ENCODE data around the gene MFSD6. TPM values are rescaled to one million over a fixed set of nuclear protein-coding genes. Genes with fewer than 3 reads are reported as not detected.
"Not testable (repeated sequence)": the region's sequence is repeated elsewhere in the genome, so short reads cannot be mapped to it uniquely, and the experiment has no call there.

MFSD6 gene
- total RNA-seq, 2 donors from 2014 or later = 61.0 to 75.1 TPM

- peaks cover 19 to 35% of the 10 kb centered on the region in 2 donors for H3K4me1 ChIP-seq (ENCODE audit: control insufficient read depth in 1 of 2, low read depth in 2 of 2)
These were observed 59.5 kb downstream of the MFSD6 start for GRCh38 chr2:190467575-190468083.

GRCh38 chr2:190468354-190468753 lies 60.2 kb downstream of the MFSD6 start:
- Histone ChIP-seq H3K4me1 (ENCODE audit: control insufficient read depth in 1 of 2, low read depth in 2 of 2) (peaks cover 19 to 35% of the 10 kb centered on the region in 2 donors), H3K27ac (peak overlapping the region; percentile 45 to 52)
- ATAC-seq (ENCODE audit: insufficient number of reproducible peaks, low FRiP score, low read depth); H3K9me3 ChIP-seq; H3K36me3 ChIP-seq; H3K27me3 ChIP-seq (replicated peaks; ENCODE audit: insufficient read depth); DNase-seq (ENCODE audit: low spot score); H3K4me3 ChIP-seq: not testable (repeated sequence)

More at GRCh38 chr2:190467575-190468083, 59.5 kb downstream of the MFSD6 start:
- ATAC-seq (ENCODE audit: insufficient number of reproducible peaks, low FRiP score, low read depth) = no peak
- Histone ChIP-seq H3K27me3 (replicated peaks; ENCODE audit: insufficient read depth) (no peaks in the 10 kb centered on the region), H3K27ac (peak overlapping the region; percentile 12 to 52), H3K9me3 (no peaks in the 10 kb centered on the region), H3K4me3 (peak overlapping the region; percentile 50), H3K36me3 (no peaks in the 10 kb centered on the region)
- TF ChIP-seq CTCF (IDR thresholded peaks at IDR 0.05) = no peak
- DNase-seq (ENCODE audit: low spot score) = no peak

- DNase-seq (ENCODE audit: low spot score) (peak; percentile 22), ATAC-seq (ENCODE audit: insufficient number of reproducible peaks, low FRiP score, low read depth) (no peak)
- Histone ChIP-seq H3K27me3 (replicated peaks; ENCODE audit: insufficient read depth) (no peaks in the 10 kb centered on the region), H3K4me1 (ENCODE audit: control insufficient read depth in 1 of 2, low read depth in 2 of 2) (peaks cover 19 to 35% of the 10 kb centered on the region in 2 donors), H3K36me3 (no peaks in the 10 kb centered on the region), H3K4me3 (no peak overlapping the region), H3K9me3 (no peaks in the 10 kb centered on the region), H3K27ac (peak overlapping the region; percentile 45 to 52)
- no peak for TF ChIP-seq CTCF (IDR thresholded peaks at IDR 0.05)
These were observed 60.8 kb downstream of the MFSD6 start for GRCh38 chr2:190468814-190469569.

GRCh38 chr2:190469771-190470170 lies 61.6 kb downstream of the MFSD6 start:
- no peak for DNase-seq (ENCODE audit: low spot score)
- Histone ChIP-seq H3K27me3 (replicated peaks; ENCODE audit: insufficient read depth) (no peaks in the 10 kb centered on the region), H3K4me1 (ENCODE audit: control insufficient read depth in 1 of 2, low read depth in 2 of 2) (peaks cover 19 to 35% of the 10 kb centered on the region in 2 donors), H3K9me3 (no peaks in the 10 kb centered on the region), H3K4me3 (no peak overlapping the region), H3K27ac (peak overlapping the region; percentile 12 to 52), H3K36me3 (no peaks in the 10 kb centered on the region)
- TF ChIP-seq CTCF (IDR thresholded peaks at IDR 0.05) = no peak
- peak; percentile 43 for ATAC-seq (ENCODE audit: insufficient number of reproducible peaks, low FRiP score, low read depth)

GRCh38 chr2:190470256-190470826 lies 62.2 kb downstream of the MFSD6 start:
- DNase-seq (ENCODE audit: low spot score) (no peak), ATAC-seq (ENCODE audit: insufficient number of reproducible peaks, low FRiP score, low read depth) (no peak)
- Histone ChIP-seq H3K36me3 (no peaks in the 10 kb centered on the region), H3K9me3 (no peaks in the 10 kb centered on the region), H3K27ac (peak overlapping the region in 1 of 2 donors; percentile 12), H3K27me3 (replicated peaks; ENCODE audit: insufficient read depth) (no peaks in the 10 kb centered on the region), H3K4me1 (ENCODE audit: control insufficient read depth in 1 of 2, low read depth in 2 of 2) (peaks cover 19 to 35% of the 10 kb centered on the region in 2 donors), H3K4me3 (no peak overlapping the region)
- no peak for TF ChIP-seq CTCF (IDR thresholded peaks at IDR 0.05)

Data from thoracic aorta (tissue), 2 donors.